Measurements from ENCODE around the gene OR8K5.
"Not testable (repeated sequence)": the region's sequence is repeated elsewhere in the genome, so short reads cannot be mapped to it uniquely, and the experiment has no call there.

OR8K5 gene, protein sequence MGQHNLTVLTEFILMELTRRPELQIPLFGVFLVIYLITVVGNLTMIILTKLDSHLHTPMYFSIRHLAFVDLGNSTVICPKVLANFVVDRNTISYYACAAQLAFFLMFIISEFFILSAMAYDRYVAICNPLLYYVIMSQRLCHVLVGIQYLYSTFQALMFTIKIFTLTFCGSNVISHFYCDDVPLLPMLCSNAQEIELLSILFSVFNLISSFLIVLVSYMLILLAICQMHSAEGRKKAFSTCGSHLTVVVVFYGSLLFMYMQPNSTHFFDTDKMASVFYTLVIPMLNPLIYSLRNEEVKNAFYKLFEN

GRCh38 chr11:56160217-56160616 lies at the start of gene OR8K5:
TSS of gene OR8K5 (minus strand) at chr11:56160317. CDS start at chr11:56160317, 0 bp downstream.
- no peak for DNase-seq

GRCh38 chr11:56207790-56208189 lies 47.7 kb upstream of the OR8K5 start:
- no peak for DNase-seq

GRCh38 chr11:56197367-56197766 lies 37.2 kb upstream of the OR8K5 start:
- no peak for DNase-seq

DNA sequence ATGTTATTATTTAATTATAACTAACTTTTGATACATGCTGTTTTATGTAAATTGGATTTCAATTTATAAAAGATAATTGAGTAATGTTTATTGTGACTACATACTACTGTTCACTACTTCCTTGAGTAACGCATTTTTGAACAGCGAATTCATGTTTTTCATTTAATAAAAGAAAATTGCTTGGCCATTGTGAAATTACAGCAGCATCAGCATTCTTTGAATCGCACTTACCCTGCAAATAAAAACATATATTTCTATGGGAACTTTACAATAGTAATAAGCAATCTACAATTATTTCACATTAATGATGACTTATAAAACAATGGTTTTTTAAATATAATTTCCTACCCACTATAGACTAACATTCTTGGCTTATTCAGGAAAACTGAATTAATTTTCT lies 36.6 kb upstream of the OR8K5 start:
- DNase-seq: no peak

DNA sequence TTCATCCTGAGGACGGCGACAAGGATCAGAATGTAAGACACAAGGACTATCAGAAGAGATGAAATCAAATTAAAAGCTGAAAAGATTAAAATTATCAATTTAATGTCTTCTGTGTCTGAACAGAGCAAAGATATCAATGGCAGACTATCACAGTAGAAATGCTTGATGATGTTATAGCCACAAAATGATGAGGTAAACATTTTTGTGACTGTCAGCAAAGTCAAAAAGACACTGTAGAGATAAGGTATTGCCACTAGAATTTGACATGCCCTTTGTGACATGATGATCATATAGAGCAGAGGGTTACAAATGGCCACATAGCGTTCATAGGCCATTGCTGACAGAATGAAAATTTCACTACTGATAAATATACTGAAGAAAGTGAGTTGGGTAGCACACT lies 28.5 kb upstream of the OR8K5 start:
- no peak for DNase-seq

DNA sequence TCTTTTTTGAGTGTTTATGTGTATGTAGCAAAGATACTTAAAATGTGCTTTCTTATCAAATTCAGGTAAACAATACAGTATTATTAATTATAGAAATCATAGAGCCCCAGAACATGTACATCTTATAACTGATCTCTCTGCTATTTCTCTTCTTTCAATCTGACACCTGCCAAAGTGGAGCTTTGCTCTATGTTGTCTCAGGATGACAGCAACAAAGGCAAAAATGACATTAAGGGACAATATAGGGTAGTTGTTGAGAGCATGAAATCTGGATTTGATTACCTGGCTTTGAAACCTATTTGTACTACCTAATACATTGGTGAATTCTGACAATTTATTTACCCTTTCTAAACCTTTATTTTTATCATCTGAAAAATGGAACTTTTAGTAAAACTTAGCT lies 23.3 kb upstream of the OR8K5 start:
- no peak for DNase-seq

DNA sequence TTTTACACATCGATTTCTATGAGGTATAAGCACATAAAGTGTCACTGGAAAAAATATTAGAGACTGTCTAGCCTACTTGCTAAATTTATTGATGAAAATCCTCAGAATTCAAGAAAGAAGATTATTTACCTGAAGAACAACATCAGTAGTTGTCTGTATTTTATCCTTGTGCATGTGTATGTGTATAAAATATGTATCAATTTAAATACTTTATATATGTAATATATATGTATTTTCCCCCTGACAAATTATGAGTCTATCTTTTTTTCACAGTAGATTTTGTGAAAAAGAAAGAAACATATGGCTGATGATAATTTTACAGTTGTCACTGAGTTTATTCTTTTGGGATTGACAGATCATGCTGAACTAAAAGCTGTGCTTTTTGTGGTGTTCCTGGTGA lies 16.2 kb upstream of the OR8K5 start, which contains the start of gene OR5J2:
Gene OR5J2 (plus strand): TSS at position 301 of the 400 bp plus-strand sequence. CDS start 0 bp downstream, at position 301.
- no peak for DNase-seq

GRCh38 chr11:56172256-56172830 lies 12.2 kb upstream of the OR8K5 start:
- DNase-seq: no peak

DNA sequence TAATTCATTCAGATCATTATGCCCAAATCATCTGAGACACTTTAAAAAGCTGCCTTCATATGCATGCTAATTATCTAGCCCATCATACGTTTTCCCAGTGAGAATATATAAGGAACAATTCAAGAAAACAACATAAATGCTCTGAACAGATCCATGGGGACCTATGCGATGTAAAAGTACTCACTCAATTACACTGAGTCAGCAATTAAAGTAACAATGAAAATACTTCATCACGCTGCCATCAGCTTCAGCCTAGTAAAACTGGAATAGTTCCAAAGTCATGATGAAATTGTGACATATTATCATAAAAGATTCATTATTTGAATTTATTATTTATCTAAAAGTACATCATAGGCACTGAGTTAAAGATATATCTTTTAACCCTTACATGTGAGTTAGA lies 3.7 kb upstream of the OR8K5 start:
- no peak for DNase-seq

DNA sequence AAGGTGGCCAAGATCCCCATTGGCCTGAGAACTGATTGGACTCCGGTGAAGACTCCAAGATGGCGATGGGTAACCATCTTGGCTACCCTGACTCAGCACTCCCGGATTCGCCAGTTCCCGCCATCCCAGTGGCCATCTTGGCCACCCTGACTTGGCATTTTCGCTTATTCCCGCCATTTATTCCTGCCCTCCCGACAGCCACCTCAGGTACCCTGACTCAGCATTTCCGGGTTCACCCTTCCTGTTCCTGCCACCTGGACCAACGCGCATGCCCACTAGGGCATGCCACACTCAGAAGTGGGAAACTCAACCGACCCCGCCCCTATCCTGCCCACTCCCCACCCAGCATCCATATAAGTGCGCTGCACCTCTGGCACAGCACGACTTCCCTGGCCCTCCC lies 7.8 kb downstream of the OR8K5 start:
- DNase-seq: no peak

- no peak for DNase-seq
Measured at GRCh38 chr11:56151376-56151775, 8.7 kb downstream of the OR8K5 start.

GRCh38 chr11:56143681-56144080 lies 16.4 kb downstream of the OR8K5 start:
- DNase-seq: not testable (repeated sequence)

DNA sequence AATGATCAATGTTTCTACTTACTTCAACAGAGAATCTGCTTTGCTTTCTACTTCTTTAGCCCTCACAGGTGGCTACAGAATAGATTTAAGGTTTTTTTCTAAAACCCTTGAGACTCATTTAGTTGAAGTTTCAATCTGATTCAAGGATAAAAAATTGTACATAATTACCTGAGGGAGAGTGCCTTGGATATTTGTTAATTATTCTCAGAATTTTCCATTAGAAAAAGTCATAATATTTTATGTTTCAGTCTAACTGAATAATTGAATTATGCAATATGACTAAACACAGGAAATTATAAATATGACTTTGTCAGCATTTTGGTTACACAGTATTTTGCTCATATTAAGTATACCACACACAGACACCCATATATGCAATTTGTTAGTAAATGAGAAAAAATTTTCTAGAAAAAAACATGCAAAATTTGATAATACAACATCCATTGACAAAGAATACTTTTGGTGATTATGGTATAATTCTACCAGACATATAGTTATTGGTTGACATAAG lies 19.9 kb downstream of the OR8K5 start, which contains the start of gene OR8J3:
Gene OR8J3 (minus strand): TSS at position 51 of the 511 bp plus-strand sequence. CDS start 2,483 bp downstream, outside the sequence.
- DNase-seq: no peak

- no peak for DNase-seq
Measured at GRCh38 chr11:56122073-56122472, 38.0 kb downstream of the OR8K5 start, which contains the start of gene OR8H3. TSS of gene OR8H3 (plus strand) at chr11:56122373. CDS start at chr11:56122373, 0 bp downstream.
